Measurements from ENCODE around the gene NTM.
"Not testable (repeated sequence)": the region's sequence is repeated elsewhere in the genome, so short reads cannot be mapped to it uniquely, and the experiment has no call there.

Gene NTM

GRCh38 chr11:131910523-131911387 lies 540.3 kb downstream of the NTM start:
- no peak for DNase-seq
- no peak for TF ChIP-seq CTCF (IDR thresholded peaks at IDR 0.05; ENCODE audit: low read depth, low read length)
- Histone ChIP-seq H3K4me1 (no peaks in the 10 kb centered on the region), H3K36me3 (no peaks in the 10 kb centered on the region), H3K27me3 (peaks cover 6% of the 10 kb centered on the region), H3K4me3 (ENCODE audit: low read depth, low read length) (no peak overlapping the region), H3K9me3 (no peaks in the 10 kb centered on the region)

- not testable (repeated sequence) for H3K27me3 ChIP-seq; H3K4me3 ChIP-seq (ENCODE audit: low read depth, low read length); H3K4me1 ChIP-seq; H3K9me3 ChIP-seq; DNase-seq; H3K36me3 ChIP-seq
Measured at GRCh38 chr11:131911388-131912032, 541.1 kb downstream of the NTM start.

DNA sequence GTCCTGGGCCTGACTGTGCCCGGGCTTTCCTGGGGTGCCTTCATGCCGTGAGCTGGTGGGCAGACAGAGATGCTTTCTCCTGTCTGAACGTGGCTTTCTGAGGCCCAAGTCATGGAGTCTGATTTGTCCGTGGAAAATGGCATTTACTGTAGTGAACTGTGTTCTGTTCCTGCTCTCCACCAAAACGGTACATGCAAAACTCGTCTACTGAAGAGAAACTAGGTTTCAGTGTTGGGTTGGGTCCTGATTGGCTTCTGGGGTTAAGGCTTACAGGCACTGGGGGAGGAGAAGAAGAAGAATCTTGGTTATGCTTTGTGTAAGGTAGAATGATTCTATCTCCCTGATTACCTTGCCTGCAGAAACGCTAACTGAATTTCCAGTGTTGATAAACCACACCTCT lies 541.7 kb downstream of the NTM start:
- no peak for TF ChIP-seq CTCF (IDR thresholded peaks at IDR 0.05; ENCODE audit: low read depth, low read length)
- Histone ChIP-seq H3K9me3 (no peaks in the 10 kb centered on the region), H3K36me3 (no peaks in the 10 kb centered on the region), H3K4me3 (ENCODE audit: low read depth, low read length) (no peak overlapping the region), H3K4me1 (no peaks in the 10 kb centered on the region), H3K27me3 (peaks cover 6% of the 10 kb centered on the region)
- no peak for DNase-seq

DNA sequence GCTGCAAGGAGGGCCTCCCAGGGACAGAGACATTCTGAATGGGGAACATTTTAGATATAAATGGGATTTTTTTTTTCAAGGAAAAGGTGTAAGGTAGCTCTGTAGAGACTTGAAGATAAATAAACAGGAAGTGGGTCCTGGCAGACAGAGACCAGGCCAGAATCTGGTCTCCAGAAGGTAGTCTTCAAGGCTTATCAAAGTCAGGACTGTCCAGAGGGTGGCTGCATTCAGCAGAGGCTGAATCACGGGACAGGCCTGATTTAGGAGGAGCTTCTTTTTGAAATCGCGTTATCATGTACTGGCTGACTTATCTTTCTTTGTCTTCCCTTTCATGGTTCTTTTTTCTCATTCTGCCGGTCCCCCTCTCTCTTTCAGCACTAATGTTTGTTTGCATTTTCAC lies 542.9 kb downstream of the NTM start:
- Histone ChIP-seq H3K9me3 (no peaks in the 10 kb centered on the region), H3K4me3 (ENCODE audit: low read depth, low read length) (no peak overlapping the region), H3K27me3 (peaks cover 6% of the 10 kb centered on the region), H3K36me3 (no peaks in the 10 kb centered on the region), H3K4me1 (no peaks in the 10 kb centered on the region)
- TF ChIP-seq CTCF (IDR thresholded peaks at IDR 0.05; ENCODE audit: low read depth, low read length) = no peak
- no peak for DNase-seq

DNA sequence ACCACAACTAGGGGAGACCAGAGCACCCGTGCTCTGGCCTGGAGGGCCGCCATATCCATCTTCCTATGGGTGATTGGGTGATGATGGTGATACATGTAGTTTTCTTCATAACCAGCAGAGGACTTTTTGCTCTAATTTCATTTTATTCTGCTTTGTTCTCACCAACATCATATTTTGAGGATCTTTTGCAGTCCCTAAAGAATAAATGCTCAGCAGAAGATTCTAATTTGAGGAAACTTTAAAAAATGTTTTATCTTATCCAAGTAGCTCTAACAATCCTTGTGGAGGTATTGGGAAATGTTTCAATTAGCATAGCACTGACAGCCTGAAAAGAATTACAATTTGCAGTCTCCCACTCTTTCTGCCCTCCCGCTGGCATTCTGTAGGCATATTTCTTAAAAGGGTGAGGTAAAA lies 544.0 kb downstream of the NTM start:
- H3K27me3 ChIP-seq = peaks cover 6% of the 10 kb centered on the region
- no peak for TF ChIP-seq CTCF (IDR thresholded peaks at IDR 0.05; ENCODE audit: low read depth, low read length)
- no peak overlapping the region for H3K4me3 ChIP-seq (ENCODE audit: low read depth, low read length)
- no peak for DNase-seq
- H3K9me3 ChIP-seq = no peaks in the 10 kb centered on the region
- H3K36me3 ChIP-seq = no peaks in the 10 kb centered on the region
- no peaks in the 10 kb centered on the region for H3K4me1 ChIP-seq

- Histone ChIP-seq H3K9me3 (no peaks in the 10 kb centered on the region), H3K36me3 (no peaks in the 10 kb centered on the region), H3K27me3 (no peaks in the 10 kb centered on the region), H3K4me3 (ENCODE audit: low read depth, low read length) (no peak overlapping the region), H3K4me1 (no peaks in the 10 kb centered on the region)
- no peak for DNase-seq
- TF ChIP-seq CTCF (IDR thresholded peaks at IDR 0.05; ENCODE audit: low read depth, low read length) = no peak
Measured at GRCh38 chr11:131916638-131917037, 546.2 kb downstream of the NTM start.

All from BE2C (cell line).